ENCODE results near the gene NELFCD. TPM values are rescaled to one million over a fixed set of nuclear protein-coding genes. Genes with fewer than 3 reads are reported as not detected.
A peak's percentile ranks its signal among the peaks of the same experiment; 100 is the strongest.

NELFCD gene
- total RNA-seq, 2 experiments from 2014 or later = 102 to 103 TPM

- intact Hi-C loops (cut with micrococcal nuclease) = no loop called here
- DNase-seq = no peak
- Mint-ChIP-seq H3K4me3 (no peak overlapping the region), H3K27me3 (ENCODE audit: low read depth) (no peaks in the 10 kb centered on the region), H3K9me3 (no peaks in the 10 kb centered on the region), H3K4me1 (ENCODE audit: low read depth) (peaks cover 18% of the 10 kb centered on the region), H3K27ac (no peak overlapping the region), H3K36me3 (ENCODE audit: low read depth) (peaks cover 18% of the 10 kb centered on the region)
- CTCF ChIA-PET = interaction anchor here (0.6 kb wide), 1 partner anchor 28 kb away, joined by 4 read pairs; no protein-coding TSS in a partner anchor
Measured at GRCh38 chr20:59000326-59000725, 19.3 kb downstream of the NELFCD start.

- CTCF ChIA-PET = no interaction called here
- no peak overlapping the region for H3K27ac Mint-ChIP-seq
Measured at GRCh38 chr20:59001068-59001448, 20.0 kb downstream of the NELFCD start.

DNA sequence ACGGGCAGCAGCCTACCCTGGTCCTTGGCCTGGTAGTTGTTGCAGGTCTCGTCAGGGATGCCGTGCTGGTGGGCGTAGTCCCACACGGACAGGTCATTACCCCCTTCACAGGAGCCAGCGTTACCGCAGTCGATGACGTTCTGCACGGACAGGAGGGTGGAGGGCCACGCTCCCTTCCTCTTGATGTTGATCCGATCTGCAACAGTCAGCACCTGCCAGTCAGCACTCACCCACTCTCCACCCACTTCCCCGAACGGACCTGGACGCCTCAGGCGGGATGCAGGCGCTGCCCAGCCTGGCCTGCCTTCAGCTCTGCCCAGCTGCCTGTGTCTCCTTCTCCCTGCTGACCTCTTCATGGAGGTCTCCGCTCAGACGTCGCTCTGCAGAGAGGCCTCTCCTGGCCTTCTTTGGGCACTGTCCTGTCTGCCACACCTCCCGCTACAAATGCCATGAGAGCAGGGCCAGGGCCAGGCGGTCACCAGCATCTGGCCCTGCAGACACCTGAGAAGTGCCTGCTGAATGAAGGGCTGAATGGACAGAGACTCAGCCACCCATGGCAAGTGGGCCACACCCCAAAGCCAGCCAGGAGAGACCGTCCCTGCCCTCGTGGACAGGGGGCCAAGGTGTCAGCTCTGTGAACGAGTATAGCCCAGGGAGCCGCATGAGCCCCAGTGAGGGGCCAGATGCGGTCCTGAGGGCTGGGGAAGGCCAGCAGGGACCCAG is 20.6 kb downstream of the NELFCD start:
- CTCF ChIA-PET = no interaction called here
- H3K36me3 Mint-ChIP-seq (ENCODE audit: low read depth) = peaks cover 10% of the 10 kb centered on the region
- intact Hi-C loops (cut with micrococcal nuclease) = no loop called here

More at GRCh38 chr20:59001068-59001448, 20.0 kb downstream of the NELFCD start:
- intact Hi-C loops (cut with micrococcal nuclease) = no loop called here
- no peaks in the 10 kb centered on the region for H3K9me3 Mint-ChIP-seq
- H3K36me3 Mint-ChIP-seq (ENCODE audit: low read depth) = peaks cover 12% of the 10 kb centered on the region
- peaks cover 23% of the 10 kb centered on the region for H3K4me1 Mint-ChIP-seq (ENCODE audit: low read depth)
- DNase-seq = no peak
- H3K27me3 Mint-ChIP-seq (ENCODE audit: low read depth) = no peaks in the 10 kb centered on the region
- no peak overlapping the region for H3K4me3 Mint-ChIP-seq

GRCh38 chr20:59002388-59002787 is 21.3 kb downstream of the NELFCD start:
- CTCF ChIA-PET = no interaction called here

More for the DNA sequence above, 20.6 kb downstream of the NELFCD start:
- H3K9me3 Mint-ChIP-seq = no peaks in the 10 kb centered on the region
- DNase-seq = no peak
- no peaks in the 10 kb centered on the region for H3K27me3 Mint-ChIP-seq (ENCODE audit: low read depth)
- H3K4me1 Mint-ChIP-seq (ENCODE audit: low read depth) = peaks cover 25% of the 10 kb centered on the region
- H3K4me3 Mint-ChIP-seq = no peak overlapping the region
- no peak overlapping the region for H3K27ac Mint-ChIP-seq

DNA sequence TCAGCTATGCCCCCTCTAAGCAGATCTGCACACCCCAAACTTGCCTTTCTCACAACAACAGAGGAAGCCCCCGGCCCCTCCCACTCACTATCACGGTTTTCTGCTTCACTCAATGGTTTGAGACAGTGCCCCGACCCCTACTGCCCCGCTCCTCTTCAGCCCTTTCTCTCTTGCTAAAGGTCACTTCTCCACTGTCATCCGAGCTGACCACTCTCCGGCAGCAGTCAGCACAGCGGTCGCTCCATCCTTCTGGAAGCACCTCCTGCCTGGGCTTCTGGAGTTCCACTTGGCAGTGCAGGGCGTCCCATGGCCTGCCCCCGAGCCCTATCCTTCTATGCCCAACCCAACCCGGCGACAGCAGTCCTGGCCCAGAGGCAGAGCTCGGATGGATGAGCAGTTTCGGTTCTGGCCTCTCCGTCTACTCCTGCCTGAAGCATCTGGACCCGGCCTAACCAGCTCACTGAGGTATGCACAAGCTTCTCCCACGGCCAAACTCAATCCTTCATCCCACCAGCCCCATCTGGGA is 21.9 kb downstream of the NELFCD start:
- no peak for DNase-seq
- Mint-ChIP-seq H3K4me3 (no peak overlapping the region), H3K27me3 (ENCODE audit: low read depth) (no peaks in the 10 kb centered on the region), H3K36me3 (ENCODE audit: low read depth) (peaks cover 4% of the 10 kb centered on the region), H3K9me3 (no peaks in the 10 kb centered on the region), H3K27ac (no peak overlapping the region), H3K4me1 (ENCODE audit: low read depth) (peaks cover 25% of the 10 kb centered on the region)
- CTCF ChIA-PET = no interaction called here
- intact Hi-C loops (cut with micrococcal nuclease) = no loop called here

More at GRCh38 chr20:59002388-59002787, 21.3 kb downstream of the NELFCD start:
- H3K27ac Mint-ChIP-seq = no peak overlapping the region
- DNase-seq = no peak
- H3K36me3 Mint-ChIP-seq (ENCODE audit: low read depth) = peaks cover 7% of the 10 kb centered on the region
- intact Hi-C loops (cut with micrococcal nuclease) = no loop called here
- H3K4me1 Mint-ChIP-seq (ENCODE audit: low read depth) = peaks cover 25% of the 10 kb centered on the region
- H3K9me3 Mint-ChIP-seq = no peaks in the 10 kb centered on the region
- H3K27me3 Mint-ChIP-seq (ENCODE audit: low read depth) = no peaks in the 10 kb centered on the region
- H3K4me3 Mint-ChIP-seq = no peak overlapping the region

DNA sequence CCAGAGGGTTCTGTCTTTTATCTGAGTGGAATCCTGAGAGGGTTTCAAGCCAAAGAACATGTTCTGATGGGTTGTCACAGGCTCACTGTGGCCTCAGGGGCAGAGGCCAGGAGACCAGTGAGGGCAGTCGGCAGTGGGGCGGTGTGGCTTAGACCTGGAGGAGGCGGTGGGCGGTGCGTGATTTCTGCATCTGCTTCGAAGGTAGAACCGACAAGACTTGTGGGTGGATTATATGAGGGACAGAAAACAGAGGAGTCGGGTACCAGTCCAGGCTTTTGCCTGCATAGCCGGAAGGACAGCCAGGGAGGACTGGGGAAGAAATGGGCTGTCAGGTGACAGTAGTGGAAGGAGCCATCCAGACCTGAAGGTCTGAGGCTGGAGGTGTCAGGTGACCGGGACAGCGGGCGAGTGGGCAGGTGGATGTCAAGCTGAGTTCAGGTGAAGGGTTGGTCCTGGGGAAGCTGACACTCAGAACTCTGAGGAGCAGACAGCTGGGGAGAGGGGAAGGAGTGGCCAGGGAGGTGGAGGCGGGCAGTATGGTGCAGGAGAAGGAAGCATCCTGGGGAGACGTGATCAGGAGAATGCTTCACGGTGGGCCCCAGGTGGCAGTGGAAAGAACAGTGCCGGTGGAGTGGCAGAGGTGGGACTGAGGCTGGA is 22.9 kb downstream of the NELFCD start:
- Mint-ChIP-seq H3K36me3 (ENCODE audit: low read depth) (peaks cover 2% of the 10 kb centered on the region), H3K4me3 (peak overlapping the region; percentile 8), H3K4me1 (ENCODE audit: low read depth) (peaks cover 25% of the 10 kb centered on the region), H3K27me3 (ENCODE audit: low read depth) (no peaks in the 10 kb centered on the region), H3K27ac (no peak overlapping the region), H3K9me3 (no peaks in the 10 kb centered on the region)
- intact Hi-C loops (cut with micrococcal nuclease) = loop anchor here (2.0 kb wide), 1 partner anchor 23 kb away; the partner anchor contains the start of gene NELFCD
- no peak for DNase-seq
- CTCF ChIA-PET = no interaction called here

GRCh38 chr20:59004493-59004762 is 23.4 kb downstream of the NELFCD start:
- intact Hi-C loops (cut with micrococcal nuclease) = loop anchor here (2.0 kb wide), 1 partner anchor 24 kb away; the partner anchor contains the start of gene NELFCD
- Mint-ChIP-seq H3K4me3 (peak overlapping the region; percentile 73), H3K9me3 (no peaks in the 10 kb centered on the region), H3K27ac (peak overlapping the region; percentile 22), H3K4me1 (ENCODE audit: low read depth) (peaks cover 25% of the 10 kb centered on the region), H3K27me3 (ENCODE audit: low read depth) (no peaks in the 10 kb centered on the region), H3K36me3 (ENCODE audit: low read depth) (peaks cover 2% of the 10 kb centered on the region)
- peak; percentile 80 for DNase-seq
- CTCF ChIA-PET = no interaction called here

GRCh38 chr20:59004763-59005522 is 23.9 kb downstream of the NELFCD start:
- DNase-seq = peak; percentile 68
- no peaks in the 10 kb centered on the region for H3K27me3 Mint-ChIP-seq (ENCODE audit: low read depth)
- H3K4me1 Mint-ChIP-seq (ENCODE audit: low read depth) = peaks cover 25% of the 10 kb centered on the region
- intact Hi-C loops (cut with micrococcal nuclease) = loop anchor here (2.0 kb wide), 1 partner anchor 24 kb away; the partner anchor contains the start of gene NELFCD
- H3K4me3 Mint-ChIP-seq = peak overlapping the region; percentile 73
- H3K36me3 Mint-ChIP-seq (ENCODE audit: low read depth) = peaks cover 2% of the 10 kb centered on the region
- H3K27ac Mint-ChIP-seq = peak overlapping the region; percentile 78
- H3K9me3 Mint-ChIP-seq = no peaks in the 10 kb centered on the region
- CTCF ChIA-PET = no interaction called here

DNA sequence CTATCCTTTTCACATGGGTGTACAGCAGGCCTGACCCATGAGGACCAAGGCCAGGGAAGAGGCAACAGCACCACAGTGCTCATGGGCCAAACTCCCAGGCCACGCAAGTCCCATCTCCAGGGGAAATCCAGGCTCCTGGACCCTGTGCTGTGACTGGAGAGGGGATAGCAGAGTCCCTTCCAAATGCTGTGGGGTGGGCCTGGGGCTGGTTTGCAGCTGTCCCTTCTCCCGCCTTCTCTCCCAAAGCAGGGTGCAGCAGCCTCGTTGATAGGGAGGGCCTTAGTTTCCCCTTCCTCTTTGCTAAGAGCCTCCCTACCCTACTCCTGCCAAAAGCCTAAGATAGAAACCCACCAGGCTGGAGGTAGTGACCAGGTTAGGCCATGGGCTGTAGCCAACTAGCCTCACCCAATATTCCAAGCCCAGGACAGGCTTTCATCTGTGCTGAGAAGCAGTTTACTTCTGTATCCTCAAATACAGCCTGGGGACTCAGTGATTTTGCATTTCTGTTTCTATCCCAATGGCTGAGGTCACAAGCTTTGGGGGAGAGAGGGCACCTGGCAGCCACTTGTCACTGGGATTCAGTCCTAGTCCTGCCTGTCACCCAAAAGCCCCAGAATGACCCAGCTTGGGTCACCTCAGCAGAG is 24.6 kb downstream of the NELFCD start:
- Mint-ChIP-seq H3K9me3 (no peaks in the 10 kb centered on the region), H3K4me3 (peak overlapping the region; percentile 73), H3K36me3 (ENCODE audit: low read depth) (peaks cover 2% of the 10 kb centered on the region), H3K27ac (no peak overlapping the region), H3K27me3 (ENCODE audit: low read depth) (no peaks in the 10 kb centered on the region), H3K4me1 (ENCODE audit: low read depth) (peaks cover 25% of the 10 kb centered on the region)
- CTCF ChIA-PET = no interaction called here
- intact Hi-C loops (cut with micrococcal nuclease) = loop anchor here (2.0 kb wide), 1 partner anchor 25 kb away; the partner anchor contains the start of gene NELFCD
- DNase-seq = no peak

DNA sequence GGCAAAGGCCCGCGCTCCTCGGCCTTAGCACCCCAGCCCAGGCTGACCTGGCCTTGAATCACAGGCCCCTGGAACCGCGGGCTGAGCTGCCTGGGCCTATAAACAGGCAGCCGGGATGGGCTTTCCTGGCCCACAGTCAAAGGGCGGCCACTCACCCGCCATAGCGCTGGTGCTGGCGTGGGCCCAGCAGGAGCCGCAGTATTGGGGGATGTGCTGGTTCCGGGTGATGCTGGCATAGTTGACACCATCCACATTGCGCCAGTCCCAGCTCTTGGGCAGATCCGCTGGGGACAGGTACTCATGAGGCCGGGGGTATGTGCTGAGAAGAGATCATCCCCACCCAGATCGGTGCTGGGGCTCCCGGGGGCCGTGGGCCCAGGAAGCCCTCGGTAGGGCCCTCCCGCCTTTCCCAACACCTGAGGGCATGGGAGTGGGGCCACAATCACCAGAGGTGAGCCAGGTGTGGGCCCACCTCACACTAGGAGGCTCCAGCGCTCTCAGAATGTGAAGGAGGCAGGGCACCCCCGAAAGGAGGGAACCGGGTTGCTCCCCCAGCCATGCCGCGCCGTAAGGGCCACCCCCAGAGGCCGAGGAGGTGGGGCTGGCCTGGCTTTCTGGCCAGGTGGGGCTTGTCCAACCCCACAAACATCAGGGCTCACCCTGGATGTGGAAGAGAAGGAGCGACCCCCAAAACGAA is 25.3 kb downstream of the NELFCD start:
- CTCF ChIA-PET = no interaction called here
- H3K4me3 Mint-ChIP-seq = peak overlapping the region; percentile 73
- peaks cover 2% of the 10 kb centered on the region for H3K36me3 Mint-ChIP-seq (ENCODE audit: low read depth)
- H3K27ac Mint-ChIP-seq = no peak overlapping the region
- H3K9me3 Mint-ChIP-seq = no peaks in the 10 kb centered on the region
- H3K4me1 Mint-ChIP-seq (ENCODE audit: low read depth) = peaks cover 26% of the 10 kb centered on the region
- intact Hi-C loops (cut with micrococcal nuclease) = no loop called here
- DNase-seq = no peak
- no peaks in the 10 kb centered on the region for H3K27me3 Mint-ChIP-seq (ENCODE audit: low read depth)

DNA sequence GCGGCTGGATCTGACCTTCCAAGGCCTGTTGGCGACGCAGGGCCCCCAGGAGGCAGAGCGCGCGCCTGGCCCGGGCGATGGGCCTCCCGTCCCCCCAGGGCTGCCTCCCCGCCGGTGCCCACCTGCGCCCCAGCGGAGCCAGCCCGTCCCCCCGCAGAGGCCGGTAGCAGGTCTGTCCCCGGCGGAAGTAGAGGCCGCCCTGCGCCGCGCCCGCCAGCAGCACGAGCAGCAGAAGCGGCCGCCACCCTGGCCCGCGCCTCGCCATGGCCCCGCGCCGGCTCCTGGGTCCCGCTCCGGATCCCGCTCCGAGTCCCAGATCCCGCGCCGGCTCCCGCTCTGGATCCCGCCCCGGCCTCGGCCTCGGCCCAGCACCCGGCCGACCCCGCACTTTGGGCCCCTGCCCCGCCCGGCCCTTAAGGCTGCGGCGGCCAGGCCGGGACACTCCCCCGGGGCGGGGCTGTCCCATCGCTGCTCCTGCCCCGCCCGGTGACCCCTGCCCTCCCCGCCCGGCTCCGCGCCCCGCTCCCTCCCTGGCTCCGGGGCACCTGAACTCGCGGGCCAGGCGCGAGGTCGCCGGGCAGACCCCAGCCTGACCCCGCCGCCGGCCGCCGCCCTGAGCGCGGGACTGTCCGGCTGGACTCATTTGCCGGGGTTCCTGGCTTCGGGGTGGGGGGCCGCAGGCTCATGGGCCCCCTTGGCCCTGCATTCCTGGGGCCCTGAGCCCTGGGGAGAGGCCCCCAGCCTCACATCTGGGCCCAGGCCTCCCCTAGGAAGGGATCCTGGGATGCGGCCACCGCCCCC is 26.0 kb downstream of the NELFCD start, which contains the start of gene CTSZ:
TSS of gene CTSZ (minus strand) at position 391 of the 801 bp plus-strand sequence. CDS start at position 265, 126 bp downstream.
- intact Hi-C loops (cut with micrococcal nuclease) = loop anchor here (1.0 kb wide), 1 partner anchor 25 kb away; the partner anchor contains the start of gene ATP5F1E
- peak within 1 kb of the TSS; percentile 73 for H3K4me3 Mint-ChIP-seq
- peaks cover 31% of the 10 kb centered on the region for H3K4me1 Mint-ChIP-seq (ENCODE audit: low read depth)

More for the DNA sequence above, 26.0 kb downstream of the NELFCD start, which contains the start of gene CTSZ:
- Mint-ChIP-seq H3K9me3 (no peaks in the 10 kb centered on the region), H3K27ac (no peak within 1 kb of the TSS), H3K36me3 (ENCODE audit: low read depth) (no peaks in the 10 kb centered on the region), H3K27me3 (ENCODE audit: low read depth) (no peaks in the 10 kb centered on the region)
- CTCF ChIA-PET = no interaction called here
- DNase-seq = peak; percentile 43

Data from activated naive CD4-positive, alpha-beta T cell treated with anti-CD3 and anti-CD28 coated beads for 36 hours (primary cell).